K562 (cell line): ENCODE results near the gene POLN. TPM values are rescaled to one million over a fixed set of nuclear protein-coding genes. Genes with fewer than 3 reads are reported as not detected.

Experiments used
- ATAC-seq: fragments of 200-7000 bp; cut with Tn5 transposase; 3 replicates; pipeline ENCODE4 v1.9.1; 2020; ENCODE audit warnings: moderate library complexity
- BruUV-seq: library from RNA; stranded (reverse); fragments of 400-500 nt; replicated peaks from 2 replicates; lab custom pipeline; 2021; lab: Mats Ljungman, UMichigan
- CTCF ChIA-PET: fragments of 300-600 bp; formaldehyde crosslinking; extraction: SDS; loops from one replicate; lab custom pipeline; 2021; ENCODE audit warnings: low intra/inter-chr PET ratio; lab: Yijun Ruan, JAX
- POLR2A ChIA-PET: fragments of 300-600, 350-650 bp; sonication (Branson Sonifier 250); formaldehyde crosslinking; extraction: SDS; loops from one replicate; lab custom pipeline; 2021; ENCODE audit warnings: antibody characterized with exemption, inconsistent platforms; lab: Yijun Ruan, JAX
- DNase-seq, 4 experiments: peaks; one replicate each; pipeline versions ENCODE4 v3.0.0 to v3.0.0-alpha.2; 2011 to 2018; ENCODE audit warnings: low spot score in 3 of 4, mixed read lengths in 3 of 4; ENCODE audit errors: extremely low read depth in 1 of 4
- FAIRE-seq: peaks from 2 replicates; lab custom pipeline; 2011; peaks lifted over from hg19 to GRCh38; lab: Jason Lieb, UNC
- H2AFZ ChIP-seq: 2 replicates; pipeline ENCODE4 v1.6.0; 2011; ENCODE audit warnings: low read depth, low read length, control low read depth, inconsistent platforms
- H3K27ac ChIP-seq: fragments of 200-600 bp; 3 replicates; pipeline ENCODE4 v1.8.0; 2011; ENCODE audit warnings: low read depth, mild to moderate bottlenecking, control low read depth, inconsistent platforms, low read length, moderate library complexity, mixed read lengths; ENCODE audit errors: extremely low read depth
- H3K27me3 ChIP-seq, 2 experiments: fragments of 300-600 bp in 1 of 2; 2 replicates in 1 of 2; 3 replicates in 1 of 2; pipeline versions ENCODE4 v1.6.0 to v1.8.0; 2011; ENCODE audit warnings: inconsistent platforms in 2 of 2, low read length in 2 of 2, mild to moderate bottlenecking in 1 of 2, mixed read lengths in 1 of 2, moderate library complexity in 1 of 2; ENCODE audit not compliant: control insufficient read depth in 2 of 2, insufficient read depth in 2 of 2
- H3K36me3 ChIP-seq: fragments of 300-600 bp; 3 replicates; pipeline ENCODE4 v1.8.0; 2011; ENCODE audit warnings: mild to moderate bottlenecking, low read length, inconsistent platforms; ENCODE audit not compliant: control insufficient read depth, insufficient read depth
- H3K4me1 ChIP-seq, 2 experiments: fragments of 200-600 bp in 1 of 2; replicated peaks in 1 of 2; 2 replicates in 1 of 2; 3 replicates in 1 of 2; pipeline versions ENCODE4 v1.5.1 to v1.8.0; 2011; ENCODE audit warnings: inconsistent platforms in 2 of 2, low read length in 2 of 2, mild to moderate bottlenecking in 1 of 2, mixed read lengths in 1 of 2, moderate library complexity in 1 of 2; ENCODE audit not compliant: control insufficient read depth in 2 of 2, insufficient read depth in 2 of 2
- H3K4me2 ChIP-seq: 2 replicates; pipeline ENCODE4 v1.6.1; 2011; ENCODE audit warnings: low read length, control low read depth, inconsistent platforms, mixed read lengths; ENCODE audit not compliant: insufficient read depth
- H3K4me3 ChIP-seq: fragments of 200-600 bp; sonication (generic), shearing (Covaris generic); 2 replicates; pipeline ENCODE4 v1.5.1; 2016; ENCODE audit warnings: control low read depth, inconsistent platforms
- H3K79me2 ChIP-seq: fragments of 200-600 bp; 3 replicates; pipeline ENCODE4 v1.8.0; 2011; ENCODE audit warnings: low read length, inconsistent platforms; ENCODE audit not compliant: control insufficient read depth, insufficient read depth
- H3K9ac ChIP-seq, 2 experiments: 2 replicates each; pipeline versions ENCODE4 v1.6.0 to v1.6.1; 2011; ENCODE audit warnings: low read depth in 2 of 2, low read length in 2 of 2, control low read depth in 1 of 2, inconsistent platforms in 1 of 2, mild to moderate bottlenecking in 1 of 2, mixed read lengths in 1 of 2; ENCODE audit not compliant: insufficient read depth in 1 of 2
- H3K9me1 ChIP-seq: one replicate; pipeline ENCODE4 v1.6.0; 2011; ENCODE audit warnings: inconsistent platforms, mild to moderate bottlenecking, low read length, moderate library complexity; ENCODE audit not compliant: control insufficient read depth, insufficient read depth
- H3K9me3 ChIP-seq: replicated peaks from 2 replicates; pipeline ENCODE4 v1.5.1; 2011; ENCODE audit warnings: low read depth, low read length, inconsistent platforms; ENCODE audit not compliant: control insufficient read depth, insufficient read depth
- H4K20me1 ChIP-seq: replicated peaks from 2 replicates; pipeline ENCODE4 v1.6.1; 2011; ENCODE audit warnings: low read length, inconsistent platforms, mixed read lengths; ENCODE audit not compliant: control insufficient read depth, insufficient read depth
- CBFA2T2 ChIP-seq: fragments of 450-650 bp; conservative IDR thresholded peaks from 2 replicates; pipeline ENCODE4 v1.6.1; 2017; ENCODE audit warnings: mild to moderate bottlenecking
- ETV5 ChIP-seq: sonication (generic); formaldehyde crosslinking; IDR thresholded peaks from 2 replicates; pipeline ENCODE4 v1.4.0; 2020; ENCODE audit warnings: low read depth, mild to moderate bottlenecking, missing genetic modification reagents
- ZNF668 ChIP-seq: fragments of 250-450 bp; sonication (Bioruptor Pico); IDR thresholded peaks from 2 replicates; pipeline ENCODE4 v1.8.0; 2022; ENCODE audit warnings: mild to moderate bottlenecking, inconsistent platforms
- WGBS: fragments of 100-300 bp; shearing (Covaris generic); methylation state at CpG from one replicate; pipeline ENCODE4 v1.1.6; 2016; ENCODE audit warnings: low coverage, mixed read lengths; ENCODE audit not compliant: insufficient coverage; ENCODE audit errors: missing lambda C conversion rate; 5-methylcytosine and 5-hydroxymethylcytosine counted together
- in situ Hi-C: fragments of 300-500 bp; cut with MboI; formaldehyde crosslinking; loops from 4 replicates; pipeline ENCODE4 v1.15.0; 2018; ENCODE audit warnings: inconsistent platforms, mixed read lengths
- intact Hi-C: fragments of 100-400 bp; cut with micrococcal nuclease; formaldehyde crosslinking; loops from 2 replicates; pipeline ENCODE4 v1.14.2; 2022
- polyA plus RNA-seq, 8 experiments: library from polyadenylated mRNA; depleted of rRNA in 4 of 8; stranded (reverse) in 5 of 8; unstranded in 3 of 8; fragments of >200 nt; fragmentation: Nextera tagmentation in 2 of 8; fragmentation: Illumina TruSeq in 1 of 8; extraction: Ambion mirVana in 2 of 8; extraction: Trizol in 1 of 8; gene quantifications; 2 replicates each; pipeline versions ENCODE4 v1.2.1 to v1.2.3, GENCODE V29; 2011 to 2014; ENCODE audit warnings: inconsistent platforms in 1 of 8, missing spikeins in 1 of 8
- total RNA-seq, 7 experiments: library from RNA; depleted of rRNA in 6 of 7; stranded (reverse); fragments of >200 nt in 6 of 7; fragmentation: Illumina TruSeq in 2 of 7; extraction: Trizol in 2 of 7; gene quantifications; 2 replicates each; pipeline versions ENCODE4 v1.2.1 to v1.2.3, GENCODE V29; 2011 to 2021; ENCODE audit warnings: low replicate concordance in 1 of 7
- TF ChIP-seq, protein P1 (sequence below): sonication (generic); formaldehyde crosslinking; IDR thresholded peaks from 2 replicates; pipeline ENCODE4 v1.8.1; 2023; ENCODE audit warnings: mild to moderate bottlenecking, missing genetic modification reagents

POLN gene
- total and polyA plus RNA-seq, 9 of the 15 experiments (the other 6 are each of a cell fraction or from before 2014, with no cell fraction given), result 0.08 to 0.91 (median 0.32) TPM

DNA sequence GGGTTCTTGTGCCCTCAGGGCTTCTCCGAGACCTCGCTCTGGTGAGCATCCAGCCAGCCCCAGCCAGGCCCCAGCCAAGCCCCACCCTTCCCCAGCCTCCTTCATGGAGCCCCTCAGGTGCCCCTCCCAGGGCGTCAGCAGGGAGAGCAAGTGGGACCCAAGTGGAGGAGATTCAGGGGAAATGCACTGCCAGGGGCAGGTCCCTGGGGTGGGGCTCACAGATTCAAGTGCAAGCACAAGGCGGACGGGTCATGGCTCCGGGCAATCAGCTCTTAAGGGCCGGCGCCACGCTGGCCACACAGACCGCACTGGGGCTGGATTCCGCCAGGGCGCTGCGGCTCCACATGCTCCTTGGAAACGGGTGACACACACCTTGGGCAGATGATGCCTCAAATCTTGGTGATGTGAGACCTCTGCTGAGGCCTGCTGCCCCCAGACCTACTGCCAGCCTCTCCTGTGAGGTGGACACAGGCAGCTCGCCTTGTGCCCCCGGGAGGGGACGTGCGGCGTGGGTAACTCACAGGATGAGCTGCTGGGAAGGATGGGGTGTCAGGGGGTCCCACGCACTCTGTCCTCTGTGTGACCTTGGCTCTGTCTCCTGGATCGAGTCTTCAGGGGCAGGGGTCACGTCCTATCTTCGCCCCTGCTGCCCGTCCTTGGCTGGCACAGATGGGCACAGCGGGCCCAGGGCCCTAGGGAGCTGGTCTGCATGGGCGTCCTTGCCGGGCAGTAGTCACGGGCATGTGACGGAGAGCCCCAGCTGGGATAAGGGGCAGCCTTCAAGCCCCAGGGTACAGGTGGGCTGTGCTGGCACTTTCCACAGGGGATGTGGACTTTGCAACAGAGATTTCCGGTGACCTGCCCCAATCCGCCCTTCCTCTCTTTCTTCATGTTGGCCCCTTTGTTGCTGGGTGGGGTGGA lies 165.7 kb downstream of the POLN start:
- Histone ChIP-seq H3K4me2 (no peak overlapping the region), H3K4me1 (peaks cover 3 to 52% of the 10 kb centered on the region in 2 experiments; a peak in 3 of 5 replicates), H3K9me3 (no peaks in the 10 kb centered on the region), H4K20me1 (no peaks in the 10 kb centered on the region), H3K36me3 (no peaks in the 10 kb centered on the region), H3K27ac (no peak overlapping the region), H3K9ac (no peak overlapping the region; a peak in 1 of 4 replicates), H3K4me3 (no peak overlapping the region), H3K79me2 (no peaks in the 10 kb centered on the region), H3K9me1 (no peaks in the 10 kb centered on the region), H2AFZ (no peak overlapping the region), H3K27me3 (peaks cover 0 to 27% of the 10 kb centered on the region in 2 experiments; a peak in 3 of 5 replicates)
- no peak for FAIRE-seq
- WGBS, result 34% methylated on average over 28 of the region's 31 CpGs
- intact Hi-C loops, result no loop called here
- TF ChIP-seq CBFA2T2 (no peak), ZNF668 (CRISPR knock-in tag) (no peak), ETV5 (no peak)
- TF ChIP-seq, protein P1, sequence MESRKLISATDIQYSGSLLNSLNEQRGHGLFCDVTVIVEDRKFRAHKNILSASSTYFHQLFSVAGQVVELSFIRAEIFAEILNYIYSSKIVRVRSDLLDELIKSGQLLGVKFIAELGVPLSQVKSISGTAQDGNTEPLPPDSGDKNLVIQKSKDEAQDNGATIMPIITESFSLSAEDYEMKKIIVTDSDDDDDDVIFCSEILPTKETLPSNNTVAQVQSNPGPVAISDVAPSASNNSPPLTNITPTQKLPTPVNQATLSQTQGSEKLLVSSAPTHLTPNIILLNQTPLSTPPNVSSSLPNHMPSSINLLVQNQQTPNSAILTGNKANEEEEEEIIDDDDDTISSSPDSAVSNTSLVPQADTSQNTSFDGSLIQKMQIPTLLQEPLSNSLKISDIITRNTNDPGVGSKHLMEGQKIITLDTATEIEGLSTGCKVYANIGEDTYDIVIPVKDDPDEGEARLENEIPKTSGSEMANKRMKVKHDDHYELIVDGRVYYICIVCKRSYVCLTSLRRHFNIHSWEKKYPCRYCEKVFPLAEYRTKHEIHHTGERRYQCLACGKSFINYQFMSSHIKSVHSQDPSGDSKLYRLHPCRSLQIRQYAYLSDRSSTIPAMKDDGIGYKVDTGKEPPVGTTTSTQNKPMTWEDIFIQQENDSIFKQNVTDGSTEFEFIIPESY (CRISPR knock-in tag), result 0 out of 2 replicates have a peak, but pooled peaks have one; percentile 63
- POLR2A ChIA-PET, result no interaction called here
- CTCF ChIA-PET, result no interaction called here
- in situ Hi-C loops, result no loop called here
- DNase-seq, result no peak
- BruUV-seq, result no TSS peak
- no peak for ATAC-seq
